HuH-7 (cell line): ENCODE measurements around the gene DPH5.

ENCODE experiments used
- DNase-seq: peaks from one replicate; pipeline ENCODE4 v3.0.0; 2011; ENCODE audit warnings: low spot score

Gene DPH5

DNA sequence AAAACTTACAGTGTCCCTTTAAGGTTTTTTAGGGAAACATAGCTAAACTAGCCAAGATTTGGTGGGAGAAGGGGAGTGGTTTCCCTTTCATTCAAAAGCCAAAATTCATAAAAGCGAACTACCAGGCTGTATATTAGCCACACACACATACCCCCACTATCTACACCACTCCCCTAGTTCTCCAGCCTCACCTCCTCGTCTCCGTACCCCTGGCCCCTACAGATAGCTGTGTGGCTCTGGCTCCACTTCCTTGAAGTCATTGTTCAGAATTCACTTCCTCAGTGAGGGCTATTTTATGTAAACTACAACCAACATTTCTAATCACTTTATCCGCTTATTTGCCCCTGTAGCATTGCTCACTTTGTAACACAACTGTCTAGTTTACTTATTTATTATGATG, 5.3 kb upstream of the DPH5 start:
- no peak for DNase-seq

DNA sequence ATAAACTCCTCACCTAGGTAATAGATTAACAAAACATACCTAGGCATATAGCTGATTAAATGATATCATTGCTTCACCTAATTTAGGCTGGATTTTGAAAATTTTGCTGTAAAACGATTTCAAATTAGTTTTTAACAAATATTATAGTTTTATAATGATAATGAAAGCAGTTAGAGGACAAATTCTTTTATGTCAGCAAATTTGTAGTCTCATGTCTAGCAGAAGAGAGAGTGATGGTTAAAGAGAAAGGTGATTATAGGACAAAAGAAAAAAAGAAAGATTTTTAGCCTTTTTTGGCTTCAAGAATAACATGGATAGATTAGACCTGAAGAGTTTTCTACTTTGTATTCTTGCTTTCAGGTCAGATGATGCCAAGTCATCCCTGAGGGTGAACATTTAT, 3.6 kb upstream of the DPH5 start:
- DNase-seq, result no peak

DNA sequence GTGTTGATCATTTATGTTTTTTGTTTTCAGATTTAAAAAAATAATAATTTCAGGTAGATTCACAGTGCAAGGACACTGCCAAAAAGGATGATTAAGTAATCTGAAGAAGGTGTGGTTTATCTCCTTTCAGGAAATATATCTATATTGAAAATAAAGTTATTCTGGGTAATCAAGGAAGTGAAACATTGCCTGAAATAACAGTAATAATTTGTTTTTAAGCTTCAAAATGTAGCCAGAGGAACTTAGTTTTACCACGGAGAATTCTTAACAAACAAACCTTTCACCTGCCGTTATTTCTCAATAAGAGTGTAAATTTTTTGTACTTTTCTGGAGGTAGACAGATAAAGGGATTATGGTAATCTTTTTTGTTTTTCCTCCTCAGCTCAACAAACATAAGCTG, 2.9 kb upstream of the DPH5 start:
- DNase-seq, result no peak

DNA sequence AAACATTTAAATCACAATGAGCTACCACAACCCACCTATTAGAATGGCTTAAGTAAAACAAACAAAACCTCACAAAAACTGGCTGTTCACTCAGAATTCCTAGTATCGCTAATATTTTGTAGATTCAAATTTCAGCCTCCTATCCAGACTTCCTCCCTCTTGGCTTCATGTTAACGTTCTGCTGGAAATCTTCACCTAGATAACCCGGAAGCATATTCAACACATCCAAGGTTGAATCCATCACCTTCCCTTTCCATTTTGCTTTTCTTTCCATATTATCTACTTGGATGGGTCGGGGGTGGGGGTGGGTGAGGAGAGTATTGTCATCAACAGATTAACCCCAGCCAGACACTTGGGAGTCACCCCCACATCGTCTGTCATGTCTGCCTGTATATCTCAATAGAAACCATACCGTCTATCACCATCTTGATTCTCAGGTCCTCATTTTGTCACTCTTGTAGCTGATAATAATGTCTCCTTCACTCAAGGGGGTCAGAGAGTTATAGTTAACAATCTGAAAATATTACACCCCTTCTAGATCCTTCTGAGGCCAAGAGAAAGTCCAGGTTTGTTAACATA, 1.7 kb upstream of the DPH5 start:
- DNase-seq, result no peak

DNA sequence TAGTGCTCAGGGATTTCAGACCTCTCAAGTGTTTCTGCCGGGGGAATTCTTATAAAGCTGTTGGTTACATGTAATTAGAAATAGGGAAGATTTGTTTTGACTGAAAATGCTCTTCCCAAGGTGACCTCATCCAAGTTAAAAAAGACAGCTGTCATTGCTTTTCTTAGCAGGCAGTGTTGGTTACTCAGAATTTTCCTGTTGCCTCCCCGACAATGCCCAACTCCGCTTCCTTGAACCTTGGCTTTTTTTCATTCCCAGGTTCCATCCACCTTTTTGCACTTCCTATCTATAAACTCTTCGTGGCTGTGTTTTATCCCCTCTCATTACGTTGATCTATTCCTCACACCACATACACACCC, 825 bp upstream of the DPH5 start:
- no peak for DNase-seq

DNA sequence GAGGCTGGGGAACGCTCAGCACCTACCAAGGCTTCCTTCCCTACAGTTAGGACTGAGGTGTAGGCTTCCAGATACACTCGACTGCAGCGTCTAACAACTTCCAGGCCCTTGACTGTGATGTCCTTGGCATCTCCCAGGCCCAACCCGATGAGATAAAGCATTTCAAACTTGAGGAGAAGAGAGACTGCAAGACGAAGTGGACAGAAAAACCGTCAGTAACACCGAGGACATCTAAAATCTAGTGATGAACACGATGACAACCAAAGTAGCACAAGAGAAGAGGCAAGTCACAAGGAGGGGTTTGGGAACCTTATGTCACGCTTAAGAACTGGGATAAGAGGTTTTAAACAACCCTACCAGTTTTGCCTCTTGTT, 314 bp downstream of the DPH5 start:
- DNase-seq, result no peak

DNA sequence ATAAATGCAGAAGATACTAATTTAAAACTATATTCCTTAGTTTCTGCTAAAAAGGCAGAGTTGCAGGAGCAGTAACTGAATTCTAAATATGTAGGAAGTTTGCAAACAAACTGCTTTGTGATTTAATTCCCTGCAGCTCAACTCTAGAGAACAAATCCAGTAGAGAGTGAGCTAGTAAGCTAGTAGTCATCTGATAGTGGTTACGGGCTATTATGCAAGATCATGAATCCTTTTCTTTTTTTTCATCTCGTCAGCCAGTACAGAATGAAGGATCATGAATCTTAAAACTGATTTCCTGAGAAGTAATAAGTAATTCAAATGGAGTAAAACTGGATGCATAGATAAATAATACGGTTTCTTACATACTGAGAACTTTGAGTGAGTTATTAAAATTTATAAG, 3.3 kb downstream of the DPH5 start:
- DNase-seq, result no peak

DNA sequence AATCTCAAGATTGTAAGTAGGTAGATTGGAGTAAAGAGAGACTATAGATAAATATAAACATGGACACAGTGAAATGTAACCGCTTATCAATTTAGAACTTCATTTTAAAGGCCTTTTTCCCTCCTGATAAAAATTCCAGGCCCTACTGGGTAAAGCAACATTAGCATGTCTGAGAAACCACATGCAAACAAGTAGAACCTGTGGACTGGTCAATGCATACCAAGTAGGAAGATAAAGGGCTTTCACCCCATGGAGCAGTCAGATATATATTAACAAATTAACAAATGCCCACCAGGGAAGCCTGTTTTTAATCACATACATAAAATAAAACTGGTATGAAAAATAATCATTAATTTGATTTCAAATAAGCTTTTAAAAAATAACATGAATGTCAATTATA, 8.1 kb downstream of the DPH5 start:
- no peak for DNase-seq

DNA sequence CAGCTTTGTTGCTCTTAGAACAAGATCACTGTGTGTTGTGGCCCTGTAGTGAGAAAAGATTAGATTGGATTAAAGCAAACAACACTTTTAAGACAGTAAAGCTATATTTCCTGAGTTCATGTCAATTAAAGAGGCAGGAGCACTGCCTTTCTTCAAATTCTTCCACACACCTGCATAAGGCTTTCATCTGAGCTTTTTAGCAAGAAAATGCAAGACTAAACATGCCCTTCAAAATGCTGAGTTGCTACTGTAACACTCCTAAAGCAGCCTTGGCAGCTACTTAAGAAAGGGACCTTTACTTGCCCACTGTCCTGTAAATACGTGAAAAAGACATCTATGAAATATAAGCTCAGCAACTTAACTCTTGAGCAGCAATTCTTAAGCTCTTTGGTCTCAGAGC, 11.8 kb downstream of the DPH5 start:
- DNase-seq, result no peak

DNA sequence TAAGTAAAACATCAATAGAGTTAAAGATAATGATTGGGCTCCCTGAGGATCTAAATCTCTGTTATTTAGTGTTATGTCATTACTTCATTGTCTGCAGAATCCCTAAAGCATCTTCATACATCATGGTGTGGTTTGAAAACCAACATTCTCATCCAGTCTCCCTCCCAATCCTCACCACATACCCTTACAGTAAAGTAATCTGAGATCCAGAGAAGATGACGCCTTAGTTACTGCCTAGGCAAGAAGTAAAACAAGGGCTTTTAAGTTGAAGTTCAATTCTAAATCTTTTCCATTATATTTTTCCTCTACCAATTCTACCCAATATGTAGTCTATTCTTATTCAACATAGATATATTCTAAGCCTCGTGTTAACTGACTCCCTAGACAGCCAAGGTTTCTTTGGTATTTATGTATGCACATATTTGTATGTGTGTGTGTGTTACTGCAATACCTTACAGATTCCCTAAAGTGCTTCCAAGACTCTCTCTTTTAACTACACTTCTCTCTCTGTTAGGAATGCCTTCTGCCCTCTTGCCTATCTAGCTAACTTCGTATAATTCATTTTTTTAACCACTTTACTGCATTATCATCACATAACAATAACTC, 17.3 kb downstream of the DPH5 start:
- no peak for DNase-seq

DNA sequence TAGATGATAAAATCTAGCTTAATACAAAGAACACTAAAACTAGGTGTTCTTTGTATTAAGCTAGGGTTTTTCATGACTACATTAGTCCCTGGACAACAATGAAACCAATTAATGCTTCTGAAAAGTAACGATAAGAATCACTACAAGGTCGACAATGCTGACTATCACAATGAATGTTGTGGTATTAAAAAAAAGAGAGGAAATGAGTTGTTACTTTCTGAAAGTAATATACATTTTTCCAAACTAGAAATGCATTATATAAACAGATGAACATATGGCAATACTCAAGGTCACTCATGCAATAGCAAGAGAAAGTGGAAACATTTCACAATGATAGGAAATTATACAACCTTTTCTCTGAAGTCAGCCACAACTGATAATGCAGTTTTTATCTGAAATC, 19.0 kb downstream of the DPH5 start:
- no peak for DNase-seq

DNA sequence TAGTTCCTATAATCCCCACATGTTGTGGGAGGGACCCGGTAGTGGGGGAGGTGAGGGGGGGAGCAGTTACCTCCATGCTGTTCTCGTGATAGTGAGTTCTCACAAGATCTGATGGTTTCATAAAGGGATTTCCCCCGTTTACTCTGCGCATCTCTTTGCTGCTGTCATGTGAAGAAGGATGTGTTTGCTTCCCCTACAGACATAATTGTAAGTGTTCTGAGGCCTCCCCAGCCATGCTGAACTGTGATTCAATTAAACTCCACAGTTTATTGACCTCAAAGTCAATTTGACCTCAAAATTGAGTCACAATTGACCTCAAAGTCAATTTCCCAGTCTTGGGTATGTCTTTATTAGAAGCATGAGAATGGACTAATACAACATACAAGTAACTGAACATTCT, 19.7 kb downstream of the DPH5 start:
- DNase-seq, result no peak

DNA sequence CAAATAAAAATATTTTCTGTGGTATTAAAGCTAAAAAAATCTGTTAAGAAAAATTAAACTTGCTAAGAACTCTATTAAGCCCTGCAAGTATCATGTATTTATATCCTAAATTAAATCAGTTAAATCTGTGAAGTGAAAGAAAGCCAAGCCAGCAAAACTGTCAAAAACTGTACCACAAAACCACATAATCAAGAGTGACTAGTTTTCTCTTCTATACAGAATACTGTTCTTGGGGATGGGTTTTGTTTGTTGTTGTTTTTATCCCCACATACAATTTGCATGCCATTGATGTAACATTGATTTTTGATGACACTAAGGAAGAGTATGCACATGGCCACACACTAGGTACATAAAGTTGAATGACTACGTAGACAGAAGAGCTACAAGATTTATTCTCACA, 20.4 kb downstream of the DPH5 start:
- DNase-seq, result no peak

DNA sequence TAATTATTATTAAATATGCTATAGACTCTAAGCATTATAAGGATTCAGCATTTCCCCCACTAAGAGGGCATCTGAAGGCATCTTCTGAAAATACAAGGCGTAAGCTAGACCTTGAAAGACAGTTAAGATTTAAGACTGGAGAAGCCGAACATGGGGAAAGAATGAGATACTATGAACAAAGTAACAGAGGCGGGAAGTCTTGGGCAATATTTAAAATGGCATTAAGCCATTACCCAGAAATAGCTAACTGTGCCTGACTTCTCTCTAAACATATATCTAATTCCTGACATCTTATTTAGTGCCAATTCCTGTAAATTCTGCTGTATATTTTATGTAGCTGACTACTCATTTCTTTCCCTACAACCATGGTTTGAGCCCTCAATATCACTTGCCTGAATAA, 20.9 kb downstream of the DPH5 start:
- DNase-seq, result no peak

DNA sequence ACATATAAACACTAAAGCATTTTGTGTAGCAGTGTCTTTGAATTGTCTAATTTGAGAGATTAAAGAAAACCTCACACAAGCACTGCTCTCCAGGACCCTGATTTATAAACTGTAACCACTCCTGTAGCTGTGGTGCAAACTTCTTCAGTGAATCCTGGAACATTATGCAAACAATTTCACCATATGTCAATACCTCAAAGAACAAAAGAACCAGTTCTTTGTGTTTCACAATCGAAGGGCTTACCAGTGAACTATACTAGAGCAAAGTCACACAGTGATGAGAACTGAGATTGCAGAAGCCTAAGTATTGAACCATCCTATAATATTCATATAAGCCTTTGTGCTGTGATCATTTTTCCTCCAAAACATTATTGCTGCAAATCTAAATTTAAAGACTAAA, 21.5 kb downstream of the DPH5 start:
- DNase-seq, result peak; percentile 40

DNA sequence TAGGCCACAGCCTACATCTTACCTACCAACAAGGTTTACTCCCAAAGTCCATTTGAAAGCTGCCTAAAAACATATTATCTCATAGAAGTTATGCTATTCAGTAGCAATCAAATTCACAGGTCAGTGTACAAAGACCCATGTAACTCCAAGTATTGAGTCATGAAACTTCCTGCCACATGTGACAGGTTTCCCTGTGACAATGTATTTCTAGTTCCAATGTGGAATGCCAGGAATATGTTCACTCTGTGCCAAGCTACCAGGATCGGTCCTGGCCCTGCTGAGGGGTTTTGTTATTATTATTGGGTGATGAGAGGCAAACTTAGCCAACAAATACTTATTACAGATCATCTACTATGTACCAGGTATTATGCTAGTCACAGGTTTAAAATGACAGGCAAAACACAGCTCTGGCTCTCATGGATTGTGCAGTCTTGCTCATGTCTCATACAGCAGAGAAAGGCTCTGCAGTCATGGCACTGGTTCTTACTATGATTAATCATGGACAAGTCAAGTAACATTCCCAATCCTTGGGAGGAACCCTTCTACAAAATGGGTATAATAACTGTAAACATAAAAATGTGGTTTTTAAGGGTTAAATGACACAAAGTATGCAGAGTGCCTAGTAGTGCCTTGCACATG, 22.5 kb downstream of the DPH5 start:
- no peak for DNase-seq

DNA sequence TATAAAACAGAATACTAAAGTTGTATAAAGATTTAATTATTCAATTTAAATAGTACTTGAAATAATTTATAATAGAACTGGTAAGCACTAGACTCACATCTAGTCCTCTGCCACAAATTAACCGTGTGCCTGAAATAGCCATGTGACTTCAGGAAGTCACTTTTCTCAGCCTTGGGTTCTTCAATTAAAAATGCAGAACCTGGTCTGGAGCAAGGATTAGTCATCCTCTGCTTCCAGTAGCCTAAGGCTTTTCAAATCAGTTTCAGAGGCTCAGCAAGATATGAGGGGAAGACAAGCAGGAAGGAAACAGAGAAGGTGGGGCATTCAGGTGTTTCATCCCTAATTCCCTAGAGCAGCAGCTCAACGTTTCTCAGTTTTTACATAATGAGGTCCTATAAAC, 23.0 kb downstream of the DPH5 start:
- DNase-seq, result no peak

DNA sequence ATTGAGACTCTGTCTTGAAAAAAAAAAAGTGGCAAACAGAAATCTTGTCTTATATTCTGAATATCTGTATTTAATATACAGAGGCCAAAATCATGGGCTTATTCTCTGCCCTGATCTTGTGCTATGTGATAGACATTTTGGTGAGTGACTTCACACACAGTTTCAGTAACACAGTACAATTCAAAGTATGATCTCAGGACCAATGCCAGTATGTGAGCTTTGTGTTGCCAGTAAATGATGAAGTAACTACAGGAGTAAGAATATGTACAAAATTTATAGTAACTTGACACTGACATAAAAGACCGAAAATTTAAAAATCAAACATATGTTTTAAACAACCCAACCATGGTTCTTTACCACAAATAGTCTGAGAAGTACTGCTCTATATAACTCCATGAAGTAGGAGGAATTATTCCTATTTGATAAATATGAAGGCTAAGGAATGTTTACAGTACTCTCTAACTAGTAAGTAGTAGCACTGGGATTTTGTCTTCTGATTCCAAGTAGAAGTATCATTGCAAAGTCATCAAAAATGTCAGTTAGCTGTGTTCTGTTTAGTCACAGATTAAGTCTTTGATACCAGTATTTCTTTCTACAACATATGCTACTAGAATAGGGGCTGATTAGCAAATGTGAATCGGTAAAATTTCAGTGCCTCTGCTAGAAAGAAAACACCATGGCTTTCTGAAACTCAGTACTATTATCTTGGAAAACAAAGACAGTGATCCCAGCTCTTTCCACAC, 25.3 kb downstream of the DPH5 start:
- no peak for DNase-seq

DNA sequence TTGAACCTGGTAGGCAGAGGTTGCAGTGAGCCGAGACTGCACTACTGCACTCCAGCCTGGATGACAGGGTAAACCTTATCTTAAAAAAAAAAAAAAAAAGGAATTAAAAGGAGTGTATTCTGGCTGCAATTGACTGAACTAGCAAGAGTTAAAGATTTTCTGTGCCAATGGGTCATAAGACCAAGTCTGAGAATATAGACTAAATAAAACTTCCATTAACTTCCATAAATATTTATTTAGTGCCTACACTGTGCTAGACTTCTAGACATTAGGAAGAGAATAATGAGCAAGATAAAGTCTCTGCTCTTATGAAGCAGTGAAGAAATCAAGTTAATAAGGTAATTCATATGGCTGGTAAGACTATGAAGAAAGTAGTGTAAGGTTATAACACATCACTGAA, 27.2 kb downstream of the DPH5 start:
- no peak for DNase-seq

DNA sequence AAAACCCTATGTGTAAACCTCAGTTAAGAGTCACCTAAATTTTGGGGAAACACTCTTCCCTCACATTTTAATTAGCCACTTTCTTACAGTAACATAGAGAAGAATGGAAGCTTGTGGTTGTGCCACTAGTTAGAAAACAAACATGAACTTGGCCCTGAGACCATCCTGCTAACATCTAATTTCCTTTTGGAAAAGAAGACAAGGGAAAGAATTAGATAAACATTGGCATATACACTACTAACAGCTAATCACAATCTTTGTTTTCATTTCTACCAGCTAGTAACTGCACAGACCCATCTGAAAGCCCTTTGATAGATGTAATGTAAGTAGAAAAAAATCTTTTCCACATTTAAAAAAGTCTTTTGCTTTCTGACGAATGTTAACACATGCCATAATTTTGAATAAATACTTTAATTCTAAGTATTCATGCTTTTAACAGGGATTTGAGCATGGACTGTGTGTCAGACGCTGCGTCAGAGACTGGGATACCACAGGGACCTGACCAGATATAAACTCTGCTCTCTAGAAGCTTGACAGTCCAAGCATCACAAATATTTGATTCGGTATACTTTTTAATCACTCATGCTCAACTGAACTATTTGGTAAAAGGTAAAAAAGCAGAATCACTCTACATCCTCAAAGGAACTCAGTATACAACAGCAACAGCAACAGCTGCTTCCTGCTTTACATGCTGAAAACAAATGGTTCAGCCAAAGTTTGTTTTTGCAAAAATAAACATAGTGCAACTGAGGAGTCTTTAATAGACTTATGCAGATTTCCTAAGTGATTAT, 30.2 kb downstream of the DPH5 start:
- DNase-seq, result no peak

DNA sequence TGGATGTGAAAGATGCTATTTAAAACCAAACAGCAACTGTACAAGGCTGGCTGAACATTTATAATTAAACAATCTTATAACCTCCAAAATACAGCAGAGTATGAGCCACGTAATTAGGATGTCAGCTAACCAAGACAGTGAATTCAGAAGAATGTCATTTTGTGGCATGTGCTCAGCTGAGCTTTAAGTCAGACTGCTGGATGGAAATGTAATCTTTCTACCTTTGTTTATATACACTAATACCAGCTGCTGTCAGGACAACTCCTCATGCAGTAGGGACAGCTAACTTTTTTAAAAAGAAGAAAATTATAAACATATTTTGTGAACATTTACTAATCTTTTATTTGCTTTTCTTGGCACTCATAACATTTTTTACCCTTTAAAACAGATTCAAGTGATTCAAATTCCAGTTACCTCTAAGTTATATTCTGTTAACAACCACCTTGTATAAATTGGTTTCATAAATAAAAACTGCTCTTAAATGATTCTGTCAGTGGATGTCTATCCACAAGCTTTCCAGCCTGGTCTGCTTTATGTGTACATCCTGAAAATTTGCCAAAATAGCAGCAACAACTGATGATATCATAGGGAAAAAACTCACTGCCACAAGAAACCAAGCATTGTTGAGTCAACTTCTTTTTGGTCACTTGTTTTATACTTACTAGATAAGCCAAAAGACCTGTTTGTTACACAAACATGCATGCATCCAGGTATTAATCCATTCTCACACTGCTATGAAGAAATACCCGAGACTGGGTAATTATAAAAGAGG, 36.1 kb downstream of the DPH5 start:
- no peak for DNase-seq

DNA sequence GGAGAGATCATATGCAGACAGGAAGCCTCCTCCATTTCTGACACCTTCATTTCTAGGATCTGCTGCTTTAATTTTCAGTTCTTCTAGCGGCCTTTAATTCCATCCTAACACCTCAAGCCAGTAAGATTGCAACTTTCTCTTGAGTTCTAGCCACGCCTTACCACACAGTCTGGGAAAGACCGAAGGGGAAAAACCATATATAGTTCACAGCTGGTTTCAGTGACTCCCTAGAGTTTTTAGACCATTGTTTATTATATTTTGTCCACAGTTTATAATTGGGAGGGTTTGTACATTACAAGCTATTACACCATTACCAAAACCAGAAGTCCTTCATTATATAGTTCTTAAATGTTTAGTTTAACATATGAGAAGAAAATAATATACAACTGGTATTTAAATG, 37.5 kb downstream of the DPH5 start:
- DNase-seq, result no peak
